GM12872 (cell line): Measurements from ENCODE around the gene WDR90.

ENCODE experiments used
- TF ChIP-seq, protein P1 (sequence below): IDR thresholded peaks from 3 replicates; pipeline ENCODE4 v1.5.1; 2011; ENCODE audit warnings: low read depth, mild to moderate bottlenecking, low read length, moderate library complexity; ENCODE audit not compliant: insufficient read depth

Gene WDR90

DNA sequence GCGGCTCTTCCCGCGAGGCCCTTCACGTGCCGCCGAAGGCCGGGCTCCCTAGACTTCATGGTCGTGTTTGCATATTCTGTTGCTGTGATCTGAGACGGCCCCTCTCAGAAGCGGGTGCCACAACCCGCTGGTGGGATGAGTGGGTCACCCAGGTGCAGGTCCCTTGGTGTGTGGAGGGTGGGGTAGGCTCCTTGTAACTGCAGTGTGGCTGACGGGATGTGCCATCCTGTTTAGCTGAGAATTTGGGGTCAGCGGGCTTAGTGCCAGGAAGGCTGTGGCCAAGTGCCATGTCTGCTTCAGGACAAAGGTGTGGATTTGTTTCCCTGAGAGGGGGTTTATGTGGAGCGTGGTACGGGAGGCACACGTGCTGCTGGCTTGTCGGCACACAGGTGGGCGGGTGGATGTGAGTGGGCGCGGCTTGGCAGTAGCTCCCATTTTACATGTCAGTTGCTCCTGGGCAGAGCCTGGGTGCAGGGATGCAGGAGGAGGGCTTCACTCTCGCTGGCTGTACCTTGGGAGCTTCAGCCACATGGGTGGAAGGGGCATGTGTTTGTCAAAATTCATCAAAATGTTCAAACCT lies 27.5 kb upstream of the WDR90 start:
- TF ChIP-seq, protein P1, sequence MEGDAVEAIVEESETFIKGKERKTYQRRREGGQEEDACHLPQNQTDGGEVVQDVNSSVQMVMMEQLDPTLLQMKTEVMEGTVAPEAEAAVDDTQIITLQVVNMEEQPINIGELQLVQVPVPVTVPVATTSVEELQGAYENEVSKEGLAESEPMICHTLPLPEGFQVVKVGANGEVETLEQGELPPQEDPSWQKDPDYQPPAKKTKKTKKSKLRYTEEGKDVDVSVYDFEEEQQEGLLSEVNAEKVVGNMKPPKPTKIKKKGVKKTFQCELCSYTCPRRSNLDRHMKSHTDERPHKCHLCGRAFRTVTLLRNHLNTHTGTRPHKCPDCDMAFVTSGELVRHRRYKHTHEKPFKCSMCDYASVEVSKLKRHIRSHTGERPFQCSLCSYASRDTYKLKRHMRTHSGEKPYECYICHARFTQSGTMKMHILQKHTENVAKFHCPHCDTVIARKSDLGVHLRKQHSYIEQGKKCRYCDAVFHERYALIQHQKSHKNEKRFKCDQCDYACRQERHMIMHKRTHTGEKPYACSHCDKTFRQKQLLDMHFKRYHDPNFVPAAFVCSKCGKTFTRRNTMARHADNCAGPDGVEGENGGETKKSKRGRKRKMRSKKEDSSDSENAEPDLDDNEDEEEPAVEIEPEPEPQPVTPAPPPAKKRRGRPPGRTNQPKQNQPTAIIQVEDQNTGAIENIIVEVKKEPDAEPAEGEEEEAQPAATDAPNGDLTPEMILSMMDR = no peak

DNA sequence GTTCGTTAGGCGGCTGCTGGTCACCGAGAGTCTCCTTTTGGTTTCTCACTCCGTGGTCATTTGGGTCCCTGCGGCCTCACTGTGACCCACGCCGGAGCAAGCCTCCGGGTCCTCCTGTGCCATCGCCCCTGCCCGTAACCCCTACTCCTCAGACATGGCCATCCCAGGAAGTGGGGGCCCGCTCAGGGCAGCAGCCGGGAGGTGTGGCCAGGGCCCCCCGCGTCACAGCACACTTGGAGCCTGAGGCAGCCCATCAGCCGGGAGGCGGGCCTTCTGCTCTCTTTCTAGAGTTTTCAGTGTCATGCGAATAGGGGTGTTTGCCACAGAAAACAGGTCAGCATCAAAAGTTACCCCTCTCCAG lies 26.3 kb upstream of the WDR90 start:
- TF ChIP-seq, protein P1 = no peak

DNA sequence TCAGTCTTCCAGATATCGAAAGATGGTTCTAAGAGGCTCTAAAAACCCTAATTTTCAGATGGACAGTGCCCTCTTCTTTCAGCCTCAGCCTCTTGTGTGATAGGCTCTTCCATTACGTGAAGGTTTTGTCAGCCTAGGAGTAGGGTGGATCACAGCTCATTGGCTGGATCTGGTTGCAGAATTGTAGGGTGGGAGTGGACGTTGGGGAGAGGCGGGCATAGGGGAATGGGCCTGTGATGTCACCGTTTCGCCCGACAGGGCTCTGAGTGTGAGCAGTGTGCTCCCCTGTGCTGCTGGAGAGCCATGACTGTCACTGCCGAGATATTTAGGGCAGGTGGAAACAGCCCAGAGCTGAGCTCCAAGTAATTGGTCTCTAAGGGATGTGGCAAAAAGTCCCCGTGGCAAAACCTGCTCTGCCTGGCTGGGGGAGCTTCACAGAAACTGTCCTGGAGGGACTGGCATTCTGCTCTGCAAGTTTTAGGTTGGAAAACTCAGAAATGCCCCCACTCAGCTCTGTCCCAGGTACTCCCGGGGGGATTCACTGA lies 24.6 kb upstream of the WDR90 start:
- TF ChIP-seq, protein P1 = no peak

DNA sequence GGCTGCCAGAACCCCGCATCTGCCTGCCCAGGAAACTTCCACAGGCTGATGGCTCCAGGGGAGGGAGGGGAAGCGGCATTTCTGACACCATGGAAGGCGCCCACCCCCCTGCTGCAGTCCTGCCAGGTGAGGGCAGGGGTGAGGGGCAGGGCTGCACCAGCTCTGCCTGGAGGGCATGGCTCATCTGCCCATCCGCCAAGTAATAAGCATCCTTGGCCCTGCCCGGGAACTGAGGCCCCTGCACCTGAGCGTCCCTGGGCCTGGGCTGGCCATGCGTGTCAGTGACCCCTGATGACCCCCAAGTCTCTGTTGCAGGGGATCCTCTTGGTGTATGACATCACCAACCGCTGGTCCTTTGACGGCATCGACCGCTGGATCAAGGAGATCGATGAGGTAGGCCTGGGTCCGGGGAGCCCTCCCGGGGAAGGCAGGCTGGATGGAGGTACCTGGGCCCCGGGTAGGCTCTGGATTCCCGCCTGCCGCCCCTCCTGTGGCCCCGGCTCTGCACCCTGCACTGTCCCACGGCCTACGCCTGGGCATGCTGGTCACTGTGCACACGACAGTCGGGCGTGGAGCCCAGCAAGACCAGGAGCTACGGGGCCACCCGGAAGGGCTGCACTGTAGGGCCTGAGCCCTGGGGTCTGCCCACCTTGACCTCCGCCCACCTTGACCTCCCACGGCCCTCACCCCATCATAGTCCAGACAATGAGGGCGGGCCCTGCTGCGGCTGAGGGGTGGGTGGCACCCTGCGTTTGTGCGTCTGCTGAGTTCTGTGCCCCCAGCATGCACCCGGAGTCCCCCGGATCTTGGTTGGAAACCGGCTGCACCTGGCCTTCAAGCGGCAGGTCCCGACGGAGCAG lies 23.8 kb upstream of the WDR90 start:
- TF ChIP-seq, protein P1 = no peak

DNA sequence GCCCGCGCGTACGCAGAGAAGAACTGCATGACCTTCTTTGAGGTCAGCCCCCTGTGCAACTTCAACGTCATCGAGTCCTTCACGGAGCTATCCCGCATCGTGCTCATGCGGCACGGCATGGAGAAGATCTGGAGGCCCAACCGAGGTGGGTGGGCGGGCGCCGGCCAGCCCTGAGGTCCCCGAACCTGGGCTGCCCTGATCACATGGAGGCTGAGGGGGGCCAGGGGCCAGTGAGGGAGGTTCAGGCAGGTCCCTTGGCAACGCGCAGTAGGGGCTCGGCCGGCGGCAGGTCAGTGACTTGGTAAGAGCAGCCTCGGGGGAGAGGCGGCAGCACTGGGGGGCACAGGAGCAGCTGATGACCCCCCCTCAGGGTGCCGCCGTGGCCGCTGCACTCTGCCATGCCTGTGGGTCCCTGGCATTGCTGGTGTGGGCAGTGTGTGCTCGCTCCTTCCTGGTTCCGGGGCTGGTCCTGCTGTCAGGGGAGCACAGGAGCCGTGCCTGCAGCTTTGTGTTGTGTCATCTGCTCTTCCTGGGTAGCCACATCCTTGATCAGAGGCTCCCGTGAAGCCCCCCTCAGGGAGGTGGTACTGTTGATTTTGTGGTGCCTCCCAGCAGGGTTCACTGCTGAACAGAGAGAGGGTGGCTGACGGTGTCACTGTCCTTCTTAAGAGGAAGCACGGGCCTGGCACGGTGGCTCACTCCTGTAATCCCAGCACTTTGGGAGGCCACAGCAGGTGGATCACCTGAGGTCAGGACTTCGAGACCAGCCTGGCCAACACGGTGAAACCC lies 23.0 kb upstream of the WDR90 start:
- TF ChIP-seq, protein P1 = no peak

DNA sequence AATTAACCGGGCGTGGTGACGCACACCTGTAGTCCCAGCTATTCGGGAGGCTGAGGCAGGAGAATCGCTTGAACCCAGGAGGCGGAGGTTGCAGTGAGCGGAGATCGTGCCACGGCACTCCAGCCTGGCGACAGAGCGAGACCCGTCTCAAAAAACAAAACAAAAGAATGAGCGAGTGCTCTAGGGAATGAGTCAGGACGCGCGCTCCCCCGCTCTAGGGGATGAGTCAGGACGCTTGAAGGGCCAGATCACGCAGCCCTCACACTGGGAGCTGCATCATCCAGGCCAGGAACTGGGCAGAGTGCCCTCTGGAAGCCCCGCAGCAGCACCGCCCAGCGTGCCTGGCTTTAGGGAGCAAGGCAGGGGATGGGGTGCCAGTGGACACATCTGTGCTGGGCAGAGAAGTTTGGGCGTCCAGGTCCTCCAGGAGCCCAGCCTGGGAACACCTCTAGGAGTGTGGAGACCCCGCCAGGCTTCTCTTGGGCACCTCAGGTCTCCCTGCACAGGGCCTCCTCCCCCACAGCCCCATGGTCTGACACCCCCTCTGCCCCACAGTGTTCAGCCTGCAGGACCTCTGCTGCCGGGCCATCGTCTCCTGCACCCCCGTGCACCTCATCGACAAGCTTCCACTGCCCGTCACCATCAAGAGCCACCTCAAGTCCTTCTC lies 22.2 kb upstream of the WDR90 start:
- TF ChIP-seq, protein P1 = no peak
